KOPT-K1 (cell line): ENCODE data around the gene MAGI2.
"Not testable (repeated sequence)": the region's sequence is repeated elsewhere in the genome, so short reads cannot be mapped to it uniquely, and the experiment has no call there.

Source experiments
- H3K27ac ChIP-seq: fragments of 200-600 bp; sonication (generic); 2 replicates; pipeline ENCODE4 v1.5.1; 2016; ENCODE audit warnings: antibody characterized with exemption, mild to moderate bottlenecking, low read depth, low read length; ENCODE audit not compliant: poor library complexity, severe bottlenecking
- H3K36me3 ChIP-seq: fragments of 200-600 bp; sonication (generic); 2 replicates; pipeline ENCODE4 v1.5.1; 2017; ENCODE audit warnings: antibody characterized with exemption, mild to moderate bottlenecking, low read length, moderate library complexity; ENCODE audit not compliant: insufficient read depth
- H3K9me3 ChIP-seq: fragments of 200-600 bp; sonication (generic); 2 replicates; pipeline ENCODE4 v1.5.1; 2017; ENCODE audit warnings: antibody characterized with exemption, low read length, mild to moderate bottlenecking; ENCODE audit not compliant: insufficient read depth, poor library complexity, severe bottlenecking

The MAGI2 gene

DNA sequence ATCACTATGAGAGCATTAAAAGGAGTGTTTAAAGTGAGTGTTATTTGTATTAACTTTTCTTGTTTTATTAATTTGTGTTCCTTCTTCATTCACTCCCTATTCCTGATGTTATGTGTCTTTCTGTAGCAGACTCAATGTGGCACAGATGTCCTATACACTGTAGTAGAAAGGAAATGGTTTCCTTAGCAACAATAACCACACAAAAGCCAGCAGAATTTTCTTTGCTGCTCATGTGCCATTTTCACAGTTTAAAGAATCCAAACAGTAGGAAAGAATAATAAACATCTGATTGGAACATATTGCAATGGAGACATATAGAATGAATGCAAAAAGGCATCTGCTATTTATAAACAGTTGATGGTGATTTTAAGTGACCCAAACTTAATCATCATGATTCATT is 891.3 kb downstream of the MAGI2 start:
- Histone ChIP-seq H3K9me3 (no peaks in the 10 kb centered on the region), H3K27ac (no peak overlapping the region), H3K36me3 (no peaks in the 10 kb centered on the region)

DNA sequence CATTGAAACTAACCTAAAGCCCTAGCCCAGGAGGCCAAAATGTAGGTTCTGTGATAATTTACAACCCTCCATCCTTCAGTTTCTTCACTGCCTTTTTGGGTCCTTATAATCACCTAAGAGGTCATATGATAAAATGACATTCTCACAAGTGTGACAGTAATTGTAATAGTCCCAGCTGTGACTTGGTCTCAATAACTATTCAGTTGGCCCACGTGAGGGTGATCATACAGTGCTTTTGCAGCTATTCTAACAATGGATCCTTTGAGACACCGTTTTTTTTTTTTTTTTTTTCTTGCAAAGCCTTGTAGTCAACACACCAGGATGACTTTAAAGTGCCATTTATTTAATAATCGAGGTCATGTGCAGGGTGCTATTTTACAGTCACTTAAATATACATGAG is 894.9 kb downstream of the MAGI2 start:
- no peaks in the 10 kb centered on the region for H3K36me3 ChIP-seq
- H3K9me3 ChIP-seq: no peaks in the 10 kb centered on the region

DNA sequence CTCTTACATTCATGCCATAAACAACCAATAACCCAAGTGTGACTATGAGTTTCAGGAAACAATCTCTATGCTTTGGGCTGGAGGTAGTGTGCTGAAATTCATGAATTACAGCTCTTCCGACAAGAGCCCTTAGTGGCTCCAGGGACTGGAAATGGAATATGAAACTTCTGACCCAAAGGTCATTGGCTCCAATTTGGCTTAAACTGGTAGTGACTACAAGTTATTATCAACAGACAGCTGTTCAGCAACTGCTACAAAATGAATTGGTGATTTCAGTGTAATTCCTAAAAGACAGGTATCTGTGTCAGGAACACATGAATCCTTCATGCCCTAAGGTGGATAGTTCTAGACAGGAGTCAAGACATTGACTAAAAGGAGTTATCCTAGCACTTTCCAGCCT is 909.5 kb downstream of the MAGI2 start:
- no peaks in the 10 kb centered on the region for H3K36me3 ChIP-seq
- H3K9me3 ChIP-seq: no peaks in the 10 kb centered on the region
- no peak overlapping the region for H3K27ac ChIP-seq

More for the DNA sequence above, 894.9 kb downstream of the MAGI2 start:
- H3K27ac ChIP-seq: no peak overlapping the region

DNA sequence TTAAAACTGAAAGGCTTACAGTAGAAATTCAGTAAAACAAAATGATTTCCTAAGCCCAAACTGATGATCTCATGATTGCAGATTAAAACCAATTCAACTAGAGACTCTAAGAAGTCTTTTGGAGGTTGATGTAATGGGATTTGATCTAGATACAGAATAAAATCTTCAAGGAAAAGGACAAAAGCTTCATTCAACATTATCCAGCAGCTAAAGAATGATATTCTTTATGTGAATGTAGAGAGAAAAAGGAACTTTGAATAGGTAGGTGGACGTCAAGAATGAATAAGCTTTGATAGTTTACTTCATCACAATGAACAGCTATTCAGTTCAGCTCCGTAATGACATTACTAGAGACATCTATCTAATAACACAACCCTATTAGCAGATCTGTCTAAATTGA is 910.5 kb downstream of the MAGI2 start:
- Histone ChIP-seq H3K9me3 (no peaks in the 10 kb centered on the region), H3K27ac (no peak overlapping the region), H3K36me3 (no peaks in the 10 kb centered on the region)

DNA sequence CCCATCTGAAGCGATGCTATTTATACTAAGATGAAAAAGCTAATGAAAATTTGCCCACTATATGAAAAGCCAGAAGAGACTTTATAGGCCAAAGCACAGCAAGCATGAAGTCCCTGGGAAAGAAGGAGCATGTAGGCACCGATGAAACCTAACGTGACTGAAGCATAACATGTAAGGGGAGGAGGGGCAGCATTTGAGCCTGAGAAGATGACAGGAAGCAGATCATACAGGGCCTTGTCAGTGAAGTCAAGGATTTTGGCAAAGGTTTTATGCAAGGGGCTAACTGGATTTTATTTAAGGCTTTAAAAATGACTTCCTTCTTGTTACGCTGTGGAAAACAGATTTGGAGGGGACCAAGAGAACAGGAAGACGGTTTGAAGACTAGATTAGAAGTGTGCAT is 910.9 kb downstream of the MAGI2 start:
- H3K9me3 ChIP-seq: no peaks in the 10 kb centered on the region

DNA sequence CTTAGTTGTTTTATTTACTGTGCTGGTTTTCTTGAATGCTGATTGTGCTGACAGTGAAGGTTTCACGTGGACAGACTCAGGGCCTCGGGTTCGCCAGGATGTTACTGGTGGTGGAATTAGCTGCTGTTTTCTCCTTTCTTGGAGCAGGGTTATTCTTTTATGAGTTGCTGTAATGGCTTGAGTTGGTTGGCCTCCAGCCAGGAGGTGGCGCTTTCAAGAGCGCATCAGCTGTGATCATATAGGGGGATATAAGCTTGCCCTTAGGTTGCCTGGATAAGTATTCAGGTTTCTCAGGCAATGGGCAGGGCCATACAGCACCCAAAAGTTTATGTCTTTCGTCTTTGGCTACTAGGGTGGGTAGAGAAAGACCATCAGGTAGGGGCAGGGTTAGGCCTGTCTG is 913.6 kb downstream of the MAGI2 start:
- Histone ChIP-seq H3K9me3 (no peaks in the 10 kb centered on the region), H3K36me3 (no peaks in the 10 kb centered on the region), H3K27ac (no peak overlapping the region)

More for the DNA sequence above, 910.9 kb downstream of the MAGI2 start:
- no peak overlapping the region for H3K27ac ChIP-seq
- H3K36me3 ChIP-seq: no peaks in the 10 kb centered on the region

DNA sequence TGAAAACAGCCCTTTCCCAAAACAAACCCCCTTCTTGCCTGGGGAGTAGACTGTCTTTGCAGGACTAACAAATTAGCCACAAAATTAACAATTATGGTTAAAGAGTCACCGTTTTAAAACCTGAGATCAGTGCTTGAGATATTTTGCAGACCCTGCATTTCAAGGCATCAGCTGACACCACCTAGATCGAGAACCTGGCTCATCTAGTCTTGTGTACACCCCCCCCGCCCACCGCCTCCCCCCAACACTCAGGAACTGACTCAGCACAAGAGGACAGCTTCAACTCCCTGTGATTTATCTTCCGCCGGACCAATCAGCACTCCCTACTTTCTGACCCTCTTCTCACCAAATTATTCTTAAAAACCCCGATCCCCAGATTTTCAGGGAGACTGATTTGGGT is 917.8 kb downstream of the MAGI2 start:
- Histone ChIP-seq H3K36me3 (no peaks in the 10 kb centered on the region), H3K9me3 (no peaks in the 10 kb centered on the region), H3K27ac (no peak overlapping the region)

DNA sequence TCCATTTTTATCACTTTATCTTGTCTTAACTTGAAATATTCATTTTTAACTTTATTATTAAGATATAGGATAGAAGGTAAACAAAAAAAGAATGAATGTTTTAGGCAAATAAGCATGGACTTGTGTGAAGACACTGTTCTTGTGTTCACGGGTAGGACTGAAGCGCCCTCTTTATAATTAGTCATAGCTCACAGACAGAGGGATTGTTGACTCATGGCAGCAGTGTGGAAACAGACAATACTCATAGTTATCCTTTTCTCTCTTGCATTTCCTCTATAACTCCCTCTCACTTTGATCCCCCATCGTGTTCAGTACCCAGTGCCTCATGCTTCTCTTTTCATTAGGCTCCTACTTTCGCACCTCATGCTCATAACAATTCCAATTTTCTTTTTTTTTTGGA is 923.1 kb downstream of the MAGI2 start:
- H3K27ac ChIP-seq: no peak overlapping the region

DNA sequence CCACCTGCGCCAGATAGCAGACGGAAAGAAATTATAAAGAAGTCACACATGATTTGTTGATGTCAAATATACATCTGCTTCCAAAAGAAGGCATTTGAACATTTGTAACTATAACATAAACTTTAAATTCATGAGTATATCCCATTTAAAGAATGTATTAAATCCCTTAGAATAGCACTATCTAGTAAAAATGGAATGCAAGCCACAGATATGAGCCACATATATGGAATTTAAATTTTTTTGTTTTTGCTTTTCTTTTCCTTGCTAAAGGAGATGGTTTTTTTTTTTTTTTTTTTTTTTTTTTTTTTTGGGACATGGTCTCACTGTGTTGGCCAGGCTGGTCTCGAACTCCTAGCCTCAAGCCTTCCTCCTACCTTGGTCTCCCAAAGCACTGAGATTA is 924.1 kb downstream of the MAGI2 start:
- H3K36me3 ChIP-seq: no peaks in the 10 kb centered on the region
- no peak overlapping the region for H3K27ac ChIP-seq
- H3K9me3 ChIP-seq: no peaks in the 10 kb centered on the region

More for the DNA sequence above, 923.1 kb downstream of the MAGI2 start:
- Histone ChIP-seq H3K36me3 (no peaks in the 10 kb centered on the region), H3K9me3 (no peaks in the 10 kb centered on the region)

DNA sequence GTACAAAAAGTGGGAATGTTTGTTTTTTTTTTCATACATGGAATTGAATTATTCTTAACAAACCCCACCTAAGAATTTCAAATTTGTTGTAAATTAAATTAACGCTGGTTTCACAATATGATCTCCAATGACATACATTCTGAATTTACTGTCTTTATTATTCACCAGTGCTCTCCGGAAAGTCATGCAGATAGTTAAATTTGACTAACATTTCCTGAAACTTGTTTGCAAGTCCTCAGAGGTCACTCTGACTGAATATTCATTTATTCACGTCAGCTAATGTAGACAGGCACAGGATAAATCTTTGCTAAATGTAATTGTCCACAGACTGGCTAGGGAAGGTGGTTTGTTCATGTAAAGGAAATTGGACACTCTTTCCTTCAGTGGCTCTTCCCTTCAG is 924.5 kb downstream of the MAGI2 start:
- no peaks in the 10 kb centered on the region for H3K9me3 ChIP-seq
- H3K27ac ChIP-seq: no peak overlapping the region
- H3K36me3 ChIP-seq: no peaks in the 10 kb centered on the region

DNA sequence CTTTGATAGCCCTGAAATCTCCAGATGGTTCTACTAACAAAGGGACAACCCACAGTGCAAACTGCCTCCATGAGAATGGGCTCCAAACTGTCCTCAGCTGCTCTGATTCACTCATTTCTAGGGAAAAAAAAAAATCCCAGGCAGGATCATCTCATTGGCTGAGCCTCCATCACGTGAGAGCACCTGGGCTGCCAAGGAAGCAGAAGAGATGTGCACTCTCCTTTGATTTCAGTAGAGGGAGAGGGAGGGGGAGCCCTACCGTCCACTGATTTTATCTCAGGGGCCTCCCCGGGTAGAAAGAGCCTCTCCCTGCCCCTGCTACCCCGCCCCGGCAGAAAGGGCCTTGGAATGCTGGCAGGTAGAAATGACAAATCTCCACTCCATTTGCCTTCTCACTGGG is 929.5 kb downstream of the MAGI2 start:
- H3K9me3 ChIP-seq: no peaks in the 10 kb centered on the region
- H3K27ac ChIP-seq: no peak overlapping the region
- no peaks in the 10 kb centered on the region for H3K36me3 ChIP-seq

DNA sequence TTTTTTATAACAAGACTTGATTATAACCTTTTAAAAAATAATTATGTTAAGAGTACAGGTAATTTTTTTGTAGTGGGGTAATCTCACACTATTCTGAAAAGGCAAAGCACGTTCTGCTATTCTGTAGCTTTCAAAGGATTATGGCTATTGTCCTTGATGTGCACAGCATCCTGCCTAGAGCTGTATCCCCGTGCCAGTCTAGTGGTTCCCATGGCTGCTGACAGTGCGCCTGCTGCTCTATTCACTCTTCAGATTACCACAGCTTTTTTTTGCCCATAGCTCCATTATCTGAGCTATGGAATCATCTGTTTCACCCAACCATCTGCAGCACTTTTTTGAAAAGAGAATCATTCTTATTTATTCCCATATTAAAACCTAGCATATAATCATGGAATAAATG is 931.5 kb downstream of the MAGI2 start:
- Histone ChIP-seq H3K9me3 (no peaks in the 10 kb centered on the region), H3K36me3 (no peaks in the 10 kb centered on the region), H3K27ac (no peak overlapping the region)

DNA sequence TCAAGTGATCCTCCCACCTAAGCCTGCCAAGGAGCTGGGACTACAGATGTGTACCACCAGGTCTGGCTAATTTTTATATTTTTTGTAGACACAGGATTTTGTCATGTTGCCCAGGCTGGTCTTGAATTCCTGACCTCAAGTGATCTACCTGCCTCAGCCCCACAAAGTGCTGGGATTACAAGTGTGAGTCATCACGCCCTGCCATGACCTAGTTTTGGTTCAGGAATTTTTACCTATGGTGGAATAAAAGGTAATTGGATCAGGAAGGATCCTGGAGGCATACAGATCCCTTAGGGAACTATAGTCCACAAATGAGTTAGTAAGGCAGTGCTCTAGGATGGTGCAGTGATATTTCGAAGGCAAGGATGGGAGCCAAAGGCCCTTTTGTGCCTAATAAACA is 937.0 kb downstream of the MAGI2 start:
- Histone ChIP-seq H3K9me3 (no peaks in the 10 kb centered on the region), H3K36me3 (no peaks in the 10 kb centered on the region), H3K27ac (no peak overlapping the region)

DNA sequence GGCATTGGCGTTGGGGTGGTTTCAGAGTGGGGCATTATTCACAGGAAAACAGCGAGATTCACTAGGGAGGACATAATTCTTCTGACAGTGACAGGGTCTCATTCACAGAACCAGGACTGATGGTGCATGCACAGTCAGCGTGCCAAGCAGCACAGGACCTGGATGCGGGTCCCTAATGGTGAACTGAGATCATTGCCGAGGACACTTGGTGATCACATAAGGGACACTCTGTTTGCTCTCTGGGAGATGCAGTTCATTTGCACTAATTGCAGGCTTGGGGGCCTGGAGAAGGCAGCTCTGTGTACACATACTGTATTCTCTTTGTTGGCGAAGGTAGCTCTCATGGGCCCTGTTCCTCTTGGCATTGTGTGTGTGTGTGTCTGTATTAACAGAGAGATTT is 938.8 kb downstream of the MAGI2 start:
- H3K36me3 ChIP-seq: no peaks in the 10 kb centered on the region
- H3K9me3 ChIP-seq: no peaks in the 10 kb centered on the region
- no peak overlapping the region for H3K27ac ChIP-seq

DNA sequence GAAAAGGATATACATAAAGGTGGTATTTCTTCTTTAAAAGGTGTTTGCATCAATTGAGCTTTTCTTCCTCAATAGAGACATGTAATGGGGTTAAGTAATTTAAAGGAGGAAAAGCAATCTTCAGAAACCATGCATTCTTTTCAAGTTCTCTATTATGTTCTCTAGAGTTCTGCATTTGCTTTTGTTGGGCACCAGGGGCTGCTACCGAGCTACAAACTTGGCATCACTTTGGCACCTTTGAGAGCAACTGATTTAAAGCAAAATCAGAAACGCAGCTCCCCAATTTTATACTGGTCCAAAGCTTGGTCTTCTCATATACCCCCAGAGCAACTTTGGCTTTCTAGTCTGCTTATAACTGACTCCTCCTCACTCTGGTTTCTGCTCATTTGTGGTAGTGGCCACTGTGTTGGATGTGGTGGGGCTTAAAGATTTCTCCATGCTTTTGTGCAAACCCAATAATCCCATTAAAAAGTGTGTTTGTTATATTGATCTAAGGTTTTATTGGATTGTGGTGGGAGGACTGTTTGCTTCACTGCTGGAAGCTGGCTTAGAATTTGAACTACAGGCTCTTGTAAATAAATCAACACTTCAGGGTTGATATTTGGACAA is 942.8 kb downstream of the MAGI2 start:
- no peaks in the 10 kb centered on the region for H3K9me3 ChIP-seq
- H3K27ac ChIP-seq: no peak overlapping the region
- no peaks in the 10 kb centered on the region for H3K36me3 ChIP-seq

DNA sequence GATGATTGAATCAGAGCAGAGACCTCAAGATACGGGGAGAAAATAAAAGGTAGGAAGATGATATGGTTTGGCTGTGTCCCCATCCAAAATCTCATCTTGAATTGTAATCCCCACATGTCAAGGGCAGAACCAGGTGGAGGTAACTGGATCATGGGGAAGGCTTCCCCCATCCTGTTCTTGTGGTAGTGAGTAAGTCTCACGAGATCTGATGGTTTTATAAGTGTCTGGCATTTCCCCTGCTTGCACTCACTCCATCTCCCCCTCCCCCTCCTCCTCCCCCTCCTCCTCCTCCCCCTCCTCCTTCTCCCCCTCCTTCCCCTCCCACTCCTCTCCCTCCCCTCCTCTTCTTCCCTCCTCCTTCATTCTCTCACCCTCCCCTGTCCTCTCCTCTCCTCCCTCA is 950.2 kb downstream of the MAGI2 start:
- H3K36me3 ChIP-seq, H3K27ac ChIP-seq, H3K9me3 ChIP-seq: not testable (repeated sequence)
